Measurements from ENCODE around the gene KIAA1671. TPM values are rescaled to one million over a fixed set of nuclear protein-coding genes. Genes with fewer than 3 reads are reported as not detected.

The KIAA1671 gene
- total and polyA plus RNA-seq, 9 of the 15 experiments (the other 6 are each of a cell fraction or from before 2014, with no cell fraction given), result under 0.01 to 0.11 (median 0.02) TPM; not detected in 5

GRCh38 chr22:25066861-25067435, 114.4 kb downstream of the KIAA1671 start (continued):
- no peak for TF ChIP-seq E2F5 (CRISPR knock-in tag; IDR thresholded peaks at IDR 0.05)
- no peak for TF ChIP-seq TEAD1 (CRISPR knock-in tag; IDR thresholded peaks at IDR 0.05)
- TF ChIP-seq CBX2 (IDR thresholded peaks at IDR 0.05; ENCODE audit: insufficient read depth, low read length, poor library complexity, severe bottlenecking), result no peak

- WGBS (ENCODE audit: insufficient coverage, low coverage, missing lambda C conversion rate), result 0% methylated on average over 10 of the region's 18 CpGs
- H3K79me2 ChIP-seq (ENCODE audit: control insufficient read depth, insufficient read depth, low read length), result no peaks in the 10 kb centered on the region
- H3K4me3 ChIP-seq, result no peak overlapping the region
- ATAC-seq (no peak), DNase-seq (ENCODE audit: extremely low read depth in 1 of 4, low spot score in 3 of 4) (no peak), FAIRE-seq (no peak)
- no peaks in the 10 kb centered on the region for H3K9me1 ChIP-seq (ENCODE audit: control insufficient read depth, insufficient read depth, low read length)
- H3K4me1 ChIP-seq (replicated peaks in 1 of 2; ENCODE audit: control insufficient read depth in 2 of 2, insufficient read depth in 2 of 2, low read length in 2 of 2), result no peaks in the 10 kb centered on the region; a peak in 1 of 5 replicates
- BruUV-seq (replicated peaks), result no TSS peak
- no peaks in the 10 kb centered on the region for H3K9me3 ChIP-seq (replicated peaks; ENCODE audit: control insufficient read depth, insufficient read depth, low read depth, low read length)
- peaks cover 5 to 47% of the 10 kb centered on the region in 2 experiments; a peak in 4 of 5 replicates for H3K27me3 ChIP-seq (ENCODE audit: control insufficient read depth in 2 of 2, insufficient read depth in 2 of 2, low read length in 2 of 2)
- H3K4me2 ChIP-seq (ENCODE audit: insufficient read depth, low read length), result no peak overlapping the region
- in situ Hi-C loops (cut with MboI) (no loop called here), intact Hi-C loops (cut with micrococcal nuclease) (no loop called here)
- ChIA-PET POLR2A (interaction anchor here (0.5 to 0.7 kb wide), 2 partner anchors 25 to 167 kb away, joined by 3 to 4 read pairs; no protein-coding TSS in a partner anchor), CTCF (ENCODE audit: low intra/inter-chr PET ratio) (no interaction called here)
- no peaks in the 10 kb centered on the region for H4K20me1 ChIP-seq (replicated peaks; ENCODE audit: control insufficient read depth, insufficient read depth, low read length)
- H3K36me3 ChIP-seq (ENCODE audit: control insufficient read depth, insufficient read depth, low read length), result no peaks in the 10 kb centered on the region
- no peak overlapping the region for H3K9ac ChIP-seq (ENCODE audit: insufficient read depth in 1 of 2, low read depth in 2 of 2, low read length in 2 of 2)
- no peak overlapping the region for H3K27ac ChIP-seq (ENCODE audit: extremely low read depth, low read depth, low read length)
- H2AFZ ChIP-seq (ENCODE audit: low read depth, low read length), result no peak overlapping the region
- TF ChIP-seq HIVEP1 (CRISPR knock-in tag; IDR thresholded peaks at IDR 0.05) (no peak), EP400 (IDR thresholded peaks at IDR 0.05) (no peak), ZNF175 (CRISPR knock-in tag; IDR thresholded peaks at IDR 0.05; ENCODE audit: low read depth) (no peak), BACH1 (tag; IDR thresholded peaks at IDR 0.05) (no peak), PPARD (CRISPR knock-in tag; IDR thresholded peaks at IDR 0.05) (no peak), TBP (optimal IDR thresholded peaks at IDR 0.05; ENCODE audit: low read depth, low read length) (no peak), ZNF398 (CRISPR knock-in tag; IDR thresholded peaks at IDR 0.05) (no peak), TAF7 (tag; IDR thresholded peaks at IDR 0.05) (no peak), E2F5 (CRISPR knock-in tag; IDR thresholded peaks at IDR 0.05) (no peak), SMARCB1 (IDR thresholded peaks at IDR 0.05; ENCODE audit: insufficient read length, low read depth) (no peak), SMAD4 (CRISPR knock-in tag; conservative IDR thresholded peaks at IDR 0.05) (no peak), RBM15 (IDR thresholded peaks at IDR 0.05; ENCODE audit: insufficient read depth, low read length) (no peak), RBFOX2 (IDR thresholded peaks at IDR 0.05; ENCODE audit: low read depth, low read length) (no peak), MCM7 (IDR thresholded peaks at IDR 0.05) (no peak), FOXP1 (CRISPR knock-in tag; IDR thresholded peaks at IDR 0.05) (no peak)
Observed at GRCh38 chr22:25067851-25068421, 115.4 kb downstream of the KIAA1671 start.
